DOHH2 (cell line): ENCODE data around the gene KCTD1.

Source experiments
- H3F3A ChIP-seq: fragments of 200-600 bp; sonication (generic), shearing (Covaris generic); 2 replicates; pipeline ENCODE4 v1.6.0; 2016; ENCODE audit warnings: antibody characterized with exemption, mild to moderate bottlenecking; ENCODE audit not compliant: control insufficient read depth, insufficient read depth
- H3K27ac ChIP-seq: fragments of 200-600 bp; sonication (generic); 2 replicates; pipeline ENCODE4 v1.5.1; 2014; ENCODE audit warnings: low read depth, mild to moderate bottlenecking, low read length, moderate library complexity
- H3K27me3 ChIP-seq: fragments of 200-600 bp; sonication (generic); 2 replicates; pipeline ENCODE4 v1.6.1; 2014; ENCODE audit warnings: mild to moderate bottlenecking, low read length, mixed read lengths; ENCODE audit not compliant: control insufficient read depth
- H3K36me3 ChIP-seq: fragments of 200-600 bp; sonication (generic); 2 replicates; pipeline ENCODE4 v1.6.1; 2014; ENCODE audit warnings: mild to moderate bottlenecking, low read length, moderate library complexity, mixed read lengths; ENCODE audit not compliant: control insufficient read depth
- H3K4me1 ChIP-seq: fragments of 200-600 bp; sonication (generic); 2 replicates; pipeline ENCODE4 v1.6.1; 2014; ENCODE audit warnings: mild to moderate bottlenecking, low read length, mixed read lengths; ENCODE audit not compliant: control insufficient read depth
- H3K4me2 ChIP-seq: fragments of 200-600 bp; sonication (generic); 2 replicates; pipeline ENCODE4 v1.6.0; 2014; ENCODE audit warnings: mild to moderate bottlenecking, low read length, moderate library complexity
- H3K4me3 ChIP-seq: fragments of 200-600 bp; sonication (generic); 2 replicates; pipeline ENCODE4 v1.5.1; 2014; ENCODE audit warnings: mild to moderate bottlenecking, low read length, mixed read lengths
- H3K79me2 ChIP-seq: fragments of 200-600 bp; sonication (generic); 2 replicates; pipeline ENCODE4 v1.6.1; 2014; ENCODE audit warnings: mild to moderate bottlenecking, low read length, mixed read lengths; ENCODE audit not compliant: control insufficient read depth
- H3K9me2 ChIP-seq: fragments of 200-600 bp; sonication (generic); replicated peaks from 2 replicates; pipeline ENCODE4 v1.6.1; 2014; ENCODE audit warnings: mild to moderate bottlenecking, low read length, mixed read lengths; ENCODE audit not compliant: control insufficient read depth
- H3K9me3 ChIP-seq: fragments of 200-600 bp; sonication (generic); 2 replicates; pipeline ENCODE4 v1.6.1; 2014; ENCODE audit warnings: antibody characterized with exemption, low read length, mixed read lengths; ENCODE audit not compliant: control insufficient read depth, insufficient read depth
- H4K20me1 ChIP-seq: fragments of 200-600 bp; sonication (generic); 2 replicates; pipeline ENCODE4 v1.6.0; 2014; ENCODE audit warnings: low read depth, mild to moderate bottlenecking, antibody characterized with exemption, low read length, moderate library complexity; ENCODE audit not compliant: control insufficient read depth, insufficient read depth
- EZH2phosphoT487 ChIP-seq: fragments of 200-600 bp; sonication (generic); IDR thresholded peaks from 2 replicates; pipeline ENCODE4 v1.6.1; 2017; ENCODE audit warnings: borderline replicate concordance, mild to moderate bottlenecking, antibody characterized with exemption, low read length, moderate library complexity, mixed read lengths
- TF ChIP-seq, protein P1 (sequence below): fragments of 200-600 bp; sonication (generic); IDR thresholded peaks from one replicate; pipeline ENCODE4 v1.5.1; 2014; ENCODE audit warnings: antibody characterized with exemption, mild to moderate bottlenecking, low read depth, low read length; ENCODE audit not compliant: poor library complexity, severe bottlenecking

The KCTD1 gene

DNA sequence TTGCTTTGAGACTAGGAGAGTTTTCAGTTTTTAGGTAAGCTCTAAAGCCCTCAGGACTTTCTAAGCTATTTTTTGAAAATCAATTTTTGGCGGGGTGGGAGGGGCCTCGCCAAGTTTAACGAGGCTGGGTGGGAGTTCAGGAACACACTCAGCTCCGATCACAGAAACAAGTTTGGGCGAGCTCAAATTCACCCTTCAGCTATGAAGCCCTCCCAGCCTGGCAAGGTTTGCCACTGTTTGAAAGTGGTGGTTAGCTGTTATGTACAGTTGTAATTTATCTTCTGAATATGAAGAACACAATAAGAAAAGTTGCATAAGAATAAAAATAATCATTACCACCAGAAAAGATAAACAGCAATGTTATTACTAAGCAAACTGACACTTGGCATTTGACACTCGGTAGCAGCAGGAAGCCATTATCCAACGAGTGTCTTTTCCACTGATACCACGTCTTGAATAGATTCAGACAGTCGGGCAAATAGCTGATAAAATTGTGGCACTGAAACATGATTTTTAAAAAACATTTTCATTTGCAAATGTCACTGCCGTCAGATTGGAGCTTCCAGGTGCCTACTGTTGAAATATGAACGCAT is 59.8 kb downstream of the KCTD1 start:
- Histone ChIP-seq H3K4me3 (no peak overlapping the region), H3K9me3 (no peaks in the 10 kb centered on the region), H3K4me1 (no peaks in the 10 kb centered on the region), H3F3A (no peaks in the 10 kb centered on the region), H4K20me1 (no peaks in the 10 kb centered on the region), H3K27ac (no peak overlapping the region), H3K27me3 (no peaks in the 10 kb centered on the region), H3K9me2 (no peaks in the 10 kb centered on the region), H3K4me2 (no peak overlapping the region), H3K79me2 (no peaks in the 10 kb centered on the region), H3K36me3 (no peaks in the 10 kb centered on the region)
- TF ChIP-seq, protein P1, sequence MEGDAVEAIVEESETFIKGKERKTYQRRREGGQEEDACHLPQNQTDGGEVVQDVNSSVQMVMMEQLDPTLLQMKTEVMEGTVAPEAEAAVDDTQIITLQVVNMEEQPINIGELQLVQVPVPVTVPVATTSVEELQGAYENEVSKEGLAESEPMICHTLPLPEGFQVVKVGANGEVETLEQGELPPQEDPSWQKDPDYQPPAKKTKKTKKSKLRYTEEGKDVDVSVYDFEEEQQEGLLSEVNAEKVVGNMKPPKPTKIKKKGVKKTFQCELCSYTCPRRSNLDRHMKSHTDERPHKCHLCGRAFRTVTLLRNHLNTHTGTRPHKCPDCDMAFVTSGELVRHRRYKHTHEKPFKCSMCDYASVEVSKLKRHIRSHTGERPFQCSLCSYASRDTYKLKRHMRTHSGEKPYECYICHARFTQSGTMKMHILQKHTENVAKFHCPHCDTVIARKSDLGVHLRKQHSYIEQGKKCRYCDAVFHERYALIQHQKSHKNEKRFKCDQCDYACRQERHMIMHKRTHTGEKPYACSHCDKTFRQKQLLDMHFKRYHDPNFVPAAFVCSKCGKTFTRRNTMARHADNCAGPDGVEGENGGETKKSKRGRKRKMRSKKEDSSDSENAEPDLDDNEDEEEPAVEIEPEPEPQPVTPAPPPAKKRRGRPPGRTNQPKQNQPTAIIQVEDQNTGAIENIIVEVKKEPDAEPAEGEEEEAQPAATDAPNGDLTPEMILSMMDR = no peak
- TF ChIP-seq EZH2phosphoT487 = no peak

DNA sequence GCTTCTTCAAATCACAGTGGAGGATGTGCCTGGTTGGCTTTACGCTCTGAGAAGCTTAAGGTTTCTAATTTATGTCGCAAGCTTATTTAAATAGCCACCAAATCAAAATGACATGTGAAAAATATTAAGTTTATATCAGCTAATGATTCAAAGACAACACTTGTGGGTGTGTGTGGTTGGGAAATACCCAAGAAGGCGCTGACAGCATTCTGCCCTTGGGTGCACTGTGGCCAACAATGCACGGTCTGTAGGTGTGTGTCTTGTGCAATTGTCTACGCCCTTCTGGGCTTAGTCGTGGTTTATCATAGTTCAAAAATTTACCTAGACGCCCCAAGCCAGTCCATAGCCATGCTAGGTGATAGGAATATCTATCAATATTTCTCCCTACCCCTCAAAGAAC is 60.9 kb downstream of the KCTD1 start:
- Histone ChIP-seq H3K9me2 (no peaks in the 10 kb centered on the region), H3F3A (no peaks in the 10 kb centered on the region), H3K27ac (no peak overlapping the region), H3K4me2 (no peak overlapping the region), H3K9me3 (no peaks in the 10 kb centered on the region), H3K36me3 (no peaks in the 10 kb centered on the region), H3K79me2 (no peaks in the 10 kb centered on the region), H3K4me1 (no peaks in the 10 kb centered on the region), H4K20me1 (no peaks in the 10 kb centered on the region), H3K4me3 (no peak overlapping the region), H3K27me3 (no peaks in the 10 kb centered on the region)
- no peak for TF ChIP-seq EZH2phosphoT487
- TF ChIP-seq, protein P1 = no peak

DNA sequence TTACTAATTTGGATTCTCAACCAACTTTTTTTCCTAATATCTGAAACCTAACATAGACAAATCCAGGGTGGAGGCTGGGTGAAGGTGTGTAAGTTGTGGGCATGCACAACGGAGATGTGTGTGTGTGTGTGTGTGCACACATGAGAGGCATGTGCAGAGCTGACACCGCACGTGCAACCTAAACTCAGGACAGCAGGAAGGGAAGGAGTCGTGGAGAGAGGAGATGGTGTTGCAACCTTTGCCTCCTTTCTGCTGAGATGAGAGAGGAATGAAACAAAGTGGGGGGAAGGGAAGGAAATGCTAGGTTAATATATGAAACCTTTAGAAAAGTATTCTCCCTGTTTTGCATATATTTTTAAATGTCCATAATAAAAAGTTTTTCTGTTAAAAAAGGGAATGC is 64.7 kb downstream of the KCTD1 start:
- Histone ChIP-seq H3K27ac (no peak overlapping the region), H3F3A (no peaks in the 10 kb centered on the region), H3K9me3 (no peaks in the 10 kb centered on the region), H3K4me2 (no peak overlapping the region), H3K9me2 (no peaks in the 10 kb centered on the region), H3K27me3 (no peaks in the 10 kb centered on the region), H3K4me3 (no peak overlapping the region), H4K20me1 (no peaks in the 10 kb centered on the region), H3K79me2 (no peaks in the 10 kb centered on the region), H3K4me1 (no peaks in the 10 kb centered on the region), H3K36me3 (no peaks in the 10 kb centered on the region)
- TF ChIP-seq, protein P1 = no peak
- no peak for TF ChIP-seq EZH2phosphoT487
